B cell (primary cell): Measurements from ENCODE around the gene RFC4. TPM values are rescaled to one million over a fixed set of nuclear protein-coding genes. Genes with fewer than 3 reads are reported as not detected.

Experiments
- ATAC-seq: fragments of 200-7000 bp; cut with Tn5 transposase; one replicate; pipeline ENCODE4 v1.10.0; 2021; ENCODE audit warnings: low read depth, mild to moderate bottlenecking, moderate number of reproducible peaks, moderate library complexity
- CTCF ChIA-PET: fragments of 350-600 bp; sonication (Branson Sonifier 250); formaldehyde crosslinking; loops from one replicate; lab custom pipeline; 2021; ENCODE audit warnings: antibody characterized with exemption, inconsistent platforms; lab: Charles Lee
- POLR2A ChIA-PET: fragments of 350-600 bp; sonication (Branson Sonifier 250); formaldehyde crosslinking; loops from one replicate; lab custom pipeline; 2021; ENCODE audit warnings: antibody characterized with exemption; lab: Charles Lee
- DNase-seq: peaks from one replicate; pipeline ENCODE4 v3.0.0; 2013
- H2AFZ ChIP-seq: 2 replicates; pipeline ENCODE4 v1.6.1; 2012; ENCODE audit warnings: mild to moderate bottlenecking, low read depth, low read length; ENCODE audit not compliant: insufficient read depth, poor library complexity, severe bottlenecking
- H3K27ac ChIP-seq, 2 donors: 1 replicate in 1 of 2; 2 replicates in 1 of 2; pipeline ENCODE4 v1.5.1; 2012 to 2013; ENCODE audit warnings: low read length in 2 of 2, mild to moderate bottlenecking in 2 of 2, moderate library complexity in 1 of 2
- H3K27me3 ChIP-seq, 4 experiments: fragments of 200-600 bp in 1 of 4; sonication (generic) in 1 of 4; replicated peaks in 1 of 4; 1 replicate in 2 of 4; 2 replicates in 2 of 4; pipeline versions ENCODE4 v1.6.1 to v1.7.0; 2013 to 2016; ENCODE audit warnings: low read length in 3 of 4, mild to moderate bottlenecking in 2 of 4, mixed read lengths in 1 of 4, moderate library complexity in 1 of 4; ENCODE audit not compliant: insufficient read depth in 4 of 4, control insufficient read depth in 3 of 4; ENCODE audit errors: control extremely low read depth in 1 of 4
- H3K36me3 ChIP-seq, 2 experiments: replicated peaks in 1 of 2; 1 replicate in 1 of 2; 2 replicates in 1 of 2; pipeline versions ENCODE4 v1.6.1 to v1.7.1; 2013; ENCODE audit warnings: low read length in 1 of 2; ENCODE audit not compliant: insufficient read depth in 2 of 2, control insufficient read depth in 1 of 2; ENCODE audit errors: control extremely low read depth in 1 of 2, extremely low read depth in 1 of 2
- H3K4me1 ChIP-seq, 2 donors: fragments of 200-600 bp in 1 of 2; sonication (generic) in 1 of 2; 1 replicate in 1 of 2; 2 replicates in 1 of 2; pipeline versions ENCODE4 v1.5.1 to v1.6.1; 2013 to 2017; ENCODE audit warnings: low read length in 2 of 2; ENCODE audit not compliant: control insufficient read depth in 2 of 2, insufficient read depth in 2 of 2
- H3K4me2 ChIP-seq: replicated peaks from 2 replicates; pipeline ENCODE3; 2012; ENCODE audit warnings: mild to moderate bottlenecking, low read depth, low read length; ENCODE audit not compliant: poor library complexity, severe bottlenecking
- H3K4me3 ChIP-seq, 5 experiments: fragments of 200-600 bp in 1 of 5; sonication (generic) in 1 of 5; 1 replicate in 3 of 5; 2 replicates in 2 of 5; pipeline versions ENCODE4 v1.5.1 to v1.7.0; 2011 to 2016; ENCODE audit warnings: low read length in 4 of 5, mild to moderate bottlenecking in 4 of 5, low read depth in 2 of 5, control low read depth in 1 of 5, moderate library complexity in 1 of 5; ENCODE audit not compliant: insufficient read depth in 1 of 5; ENCODE audit errors: control extremely low read depth in 1 of 5, extremely low read depth in 1 of 5
- H3K79me2 ChIP-seq: fragments of 200-600 bp; sonication (generic); one replicate; pipeline ENCODE4 v1.6.0; 2016; ENCODE audit warnings: low read length; ENCODE audit not compliant: control insufficient read depth, insufficient read depth
- H3K9ac ChIP-seq: fragments of 200-600 bp; sonication (generic); 2 replicates; pipeline ENCODE4 v1.6.1; 2017; ENCODE audit warnings: mild to moderate bottlenecking, low read length, moderate library complexity
- H3K9me3 ChIP-seq, 3 donors: one replicate each; pipeline versions ENCODE4 v1.6.1 to v1.7.1; 2013; ENCODE audit warnings: low read length in 2 of 3; ENCODE audit not compliant: control insufficient read depth in 2 of 3, insufficient read depth in 1 of 3; ENCODE audit errors: control extremely low read depth in 1 of 3
- H4K20me1 ChIP-seq: 2 replicates; pipeline ENCODE4 v1.6.0; 2012; ENCODE audit warnings: mild to moderate bottlenecking, low read length; ENCODE audit not compliant: insufficient read depth, control insufficient read depth, poor library complexity, severe bottlenecking
- H3K27ac Mint-ChIP-seq: one replicate; pipeline ENCODE4 v1.8.0; 2021; ENCODE audit warnings: mixed read lengths
- H3K27me3 Mint-ChIP-seq: one replicate; pipeline ENCODE4 v1.8.0; 2021; ENCODE audit warnings: mixed read lengths
- H3K4me1 Mint-ChIP-seq: one replicate; pipeline ENCODE4 v1.8.0; 2021; ENCODE audit warnings: mixed read lengths
- H3K4me3 Mint-ChIP-seq: one replicate; pipeline ENCODE4 v1.8.0; 2021; ENCODE audit warnings: mixed read lengths
- H3K9me3 Mint-ChIP-seq: one replicate; pipeline ENCODE4 v1.8.0; 2022; ENCODE audit warnings: mixed read lengths; ENCODE audit not compliant: insufficient read depth
- CTCF ChIP-seq: fragments of 200-600 bp; IDR thresholded peaks from one replicate; pipeline ENCODE4 v1.8.0; 2022; ENCODE audit warnings: antibody characterized with exemption, mild to moderate bottlenecking
- EZH2 ChIP-seq: IDR thresholded peaks from 2 replicates; pipeline ENCODE4 v1.6.1; 2012; ENCODE audit warnings: borderline replicate concordance, low read depth, mild to moderate bottlenecking, moderate library complexity, low read length; ENCODE audit not compliant: insufficient read depth, poor library complexity, severe bottlenecking
- WGBS: methylation state at CpG from one replicate; pipeline ENCODE4 v1.1.5; 2013; ENCODE audit warnings: missing lambda C conversion rate; ENCODE audit not compliant: insufficient coverage; 5-methylcytosine and 5-hydroxymethylcytosine counted together
- intact Hi-C: fragments of 100-400 bp; cut with micrococcal nuclease; formaldehyde crosslinking; loops from one replicate; pipeline ENCODE4 v1.10.0; 2022
- polyA plus RNA-seq: library from polyadenylated mRNA; depleted of rRNA; stranded (reverse); fragments of >200 nt; gene quantifications from 2 replicates; pipeline ENCODE4 v1.2.3, GENCODE V29; 2012
- total RNA-seq, 2 donors: library from RNA; stranded (reverse); fragments of 120-200 nt in 1 of 2; gene quantifications; 1 replicate in 1 of 2; 2 replicates in 1 of 2; pipeline versions ENCODE4 v1.2.3 to v1.2.4, GENCODE V29; 2013 to 2022

The RFC4 gene
- total and polyA plus RNA-seq, 2 donors (not counting 1 experiment from before 2014, with no cell fraction given): 17.8 to 20.5 TPM

DNA sequence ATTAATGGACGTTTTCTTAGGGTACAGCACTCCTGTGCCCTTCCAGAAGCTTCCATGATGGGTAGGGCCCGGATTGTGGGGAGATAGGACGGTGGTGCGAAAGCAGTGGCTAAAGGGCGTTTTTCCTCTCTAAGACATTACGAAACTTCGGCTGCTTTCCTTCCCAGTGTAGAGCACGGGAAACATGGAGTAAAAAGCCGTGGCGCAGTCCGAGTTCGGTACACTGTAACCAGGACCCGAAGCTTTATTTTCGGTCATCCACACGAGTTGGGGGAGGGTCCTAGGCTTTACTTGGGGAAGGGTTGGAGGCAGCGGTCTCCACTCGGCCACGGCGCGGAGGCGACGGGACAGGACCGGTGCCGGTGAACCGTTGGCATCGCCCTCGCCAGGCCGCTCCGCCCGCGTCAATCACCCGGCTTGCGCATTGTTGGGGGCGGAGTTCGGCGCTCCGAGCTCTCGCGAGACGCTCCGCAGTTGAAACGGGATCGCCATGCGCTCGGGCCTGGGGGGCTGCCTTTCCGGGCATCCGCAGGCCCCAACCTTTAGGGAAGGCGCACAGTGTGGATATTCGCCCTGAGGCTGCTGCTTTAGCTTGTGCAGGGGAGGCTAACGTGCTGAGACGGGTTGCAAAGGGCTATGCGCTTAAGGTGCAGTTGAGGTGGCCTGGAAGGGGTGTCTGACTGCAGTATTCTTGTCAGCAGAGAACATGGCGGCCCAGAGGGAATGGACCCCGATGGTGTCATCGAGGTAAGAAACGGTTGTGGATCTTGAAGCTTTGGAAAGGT is 22.4 kb downstream of the RFC4 start:
- intact Hi-C loops: loop anchor here (1.0 to 10.0 kb wide), 8 partner anchors 12 to 1199 kb away; partner anchors contain the start of genes DNAJB11, ETV5, RFC4 and RPL39L
- H3K27me3 ChIP-seq: no peaks in the 10 kb centered on the region
- TF ChIP-seq EZH2 (no peak), CTCF (no peak)
- WGBS: under 1% methylated on average over 48 of the region's 56 CpGs
- ChIA-PET POLR2A (interaction anchor here (0.6 to 4.8 kb wide), 25 partner anchors 9 to 846 kb away, joined by 3 to 78 read pairs (median 4); partner anchors contain the start of genes DNAJB11, ETV5, RFC4 and RPL39L), CTCF (interaction anchor here (1.0 to 3.1 kb wide), 10 partner anchors 11 to 841 kb away, joined by 3 to 16 read pairs (median 4); partner anchors contain the start of genes AHSG and RPL39L)
- H3K9me3 ChIP-seq: no peaks in the 10 kb centered on the region
- H4K20me1 ChIP-seq: peaks cover 54% of the 10 kb centered on the region
- DNase-seq (peak; percentile 89), ATAC-seq (peak; percentile 61)
- Mint-ChIP-seq H3K4me3 (peak overlapping the region; percentile 97), H3K27ac (peak overlapping the region; percentile 99), H3K9me3 (no peaks in the 10 kb centered on the region), H3K27me3 (no peaks in the 10 kb centered on the region), H3K4me1 (peaks cover 59% of the 10 kb centered on the region)
- H3K4me1 ChIP-seq: peaks cover 40 to 41% of the 10 kb centered on the region in 2 donors
- peaks cover 0 to 48% of the 10 kb centered on the region in 2 experiments for H3K36me3 ChIP-seq
- peak overlapping the region; percentile 82 for H3K4me2 ChIP-seq
- peak overlapping the region; percentile 98 for H3K9ac ChIP-seq
- no peak overlapping the region for H2AFZ ChIP-seq
- H3K27ac ChIP-seq: peak overlapping the region; percentile 97 to 98
- peak overlapping the region; percentile 80 to 100 (median 90) for H3K4me3 ChIP-seq
- peaks cover 37% of the 10 kb centered on the region for H3K79me2 ChIP-seq
